GM12878 (cell line): ENCODE measurements around the gene PLEKHG2.

Source experiments
- BACH1 ChIP-seq: fragments of 450-650 bp; IDR thresholded peaks from 2 replicates; pipeline ENCODE4 v1.6.1; 2017; ENCODE audit warnings: mild to moderate bottlenecking, borderline replicate concordance
- CBFB ChIP-seq: IDR thresholded peaks from 2 replicates; pipeline ENCODE4 v1.6.1; 2016; ENCODE audit warnings: antibody characterized with exemption, low read depth
- HDAC6 ChIP-seq: fragments of 200-600 bp; sonication (generic); IDR thresholded peaks from one replicate; pipeline ENCODE4 v1.8.0; 2017; ENCODE audit warnings: antibody characterized with exemption; ENCODE audit not compliant: unreplicated experiment
- PML ChIP-seq: IDR thresholded peaks from 2 replicates; pipeline ENCODE4 v1.6.1; 2012; ENCODE audit warnings: low read length, inconsistent platforms
- RAD21 ChIP-seq: IDR thresholded peaks from 2 replicates; pipeline ENCODE4 v1.6.1; 2011; ENCODE audit warnings: mild to moderate bottlenecking, low read depth, low read length, moderate library complexity; ENCODE audit not compliant: insufficient read depth
- SMC3 ChIP-seq: IDR thresholded peaks from 2 replicates; pipeline ENCODE4 v1.6.1; 2011; ENCODE audit warnings: low read length, improper control_type of control experiment, borderline replicate concordance
- STAT1 ChIP-seq: fragments of 450-650 bp; conservative IDR thresholded peaks from 2 replicates; pipeline ENCODE4 v1.6.1; 2014; ENCODE audit warnings: antibody characterized with exemption, mild to moderate bottlenecking
- SUPT20H ChIP-seq: IDR thresholded peaks from 2 replicates; pipeline ENCODE4 v1.6.1; 2011; ENCODE audit warnings: low read depth, mild to moderate bottlenecking, low read length, moderate library complexity, borderline replicate concordance; ENCODE audit not compliant: control insufficient read depth
- SUZ12 ChIP-seq: fragments of 200-600 bp; sonication (generic); IDR thresholded peaks from one replicate; pipeline ENCODE4 v1.6.1; 2018; ENCODE audit warnings: antibody characterized with exemption, mild to moderate bottlenecking; ENCODE audit not compliant: unreplicated experiment
- TCF7 ChIP-seq: IDR thresholded peaks from 2 replicates; pipeline ENCODE4 v1.6.1; 2014; ENCODE audit warnings: antibody characterized with exemption, borderline replicate concordance
- ZNF217 ChIP-seq: fragments of 450-650 bp; IDR thresholded peaks from 2 replicates; pipeline ENCODE4 v1.6.1; 2017; ENCODE audit warnings: antibody characterized with exemption, mild to moderate bottlenecking
- TF ChIP-seq, protein P1 (sequence below): fragments of 450-650 bp; IDR thresholded peaks from 2 replicates; pipeline ENCODE4 v1.6.1; 2016; ENCODE audit warnings: mild to moderate bottlenecking, moderate library complexity, borderline replicate concordance
- TF ChIP-seq, protein P2 (sequence below), 3 experiments: IDR thresholded peaks in 2 of 3; conservative IDR thresholded peaks in 1 of 3; 2 replicates each; pipeline ENCODE4 v1.5.1; 2011; ENCODE audit warnings: low read depth in 3 of 3, low read length in 3 of 3, mild to moderate bottlenecking in 3 of 3, control low read depth in 2 of 3, moderate library complexity in 2 of 3, inconsistent platforms in 1 of 3, mixed read lengths in 1 of 3; ENCODE audit not compliant: control insufficient read depth in 2 of 3, insufficient read depth in 1 of 3; ENCODE audit errors: extremely low read depth in 1 of 3
- TF ChIP-seq, protein P3 (sequence below): IDR thresholded peaks from 2 replicates; pipeline ENCODE4 v1.6.1; 2011; ENCODE audit warnings: borderline replicate concordance, low read depth, mild to moderate bottlenecking, moderate library complexity, mixed read lengths, low read length; ENCODE audit not compliant: insufficient read depth; ENCODE audit errors: extremely low read length

DNA sequence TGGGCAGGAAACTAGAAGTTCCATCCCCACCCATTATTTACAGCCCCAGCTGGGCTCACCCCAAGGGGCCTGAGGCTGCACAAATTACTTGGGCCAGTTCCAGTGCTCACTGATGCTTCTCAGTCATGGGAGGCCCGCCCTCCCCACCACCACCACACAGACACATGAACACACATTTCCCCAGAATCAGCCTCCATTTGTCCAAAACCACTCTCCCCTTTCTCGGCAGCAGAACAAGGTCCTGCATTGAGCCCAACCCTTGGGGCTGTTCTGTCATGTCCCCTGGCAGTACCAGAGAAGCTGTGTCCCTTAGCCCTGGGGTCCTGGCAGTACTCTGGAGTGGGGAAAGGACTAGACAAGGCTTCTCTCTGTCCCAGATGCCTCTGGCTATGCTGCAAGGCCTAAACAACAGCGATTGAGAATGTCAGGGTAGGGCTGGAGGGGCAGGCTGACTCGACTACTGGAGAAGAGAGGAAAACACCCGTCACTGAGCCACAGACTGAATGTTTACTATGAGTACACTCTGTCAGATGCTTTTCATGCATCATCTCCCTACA, 48.5 kb upstream of the PLEKHG2 start:
- no peak for TF ChIP-seq CBFB
- TF ChIP-seq, protein P1, sequence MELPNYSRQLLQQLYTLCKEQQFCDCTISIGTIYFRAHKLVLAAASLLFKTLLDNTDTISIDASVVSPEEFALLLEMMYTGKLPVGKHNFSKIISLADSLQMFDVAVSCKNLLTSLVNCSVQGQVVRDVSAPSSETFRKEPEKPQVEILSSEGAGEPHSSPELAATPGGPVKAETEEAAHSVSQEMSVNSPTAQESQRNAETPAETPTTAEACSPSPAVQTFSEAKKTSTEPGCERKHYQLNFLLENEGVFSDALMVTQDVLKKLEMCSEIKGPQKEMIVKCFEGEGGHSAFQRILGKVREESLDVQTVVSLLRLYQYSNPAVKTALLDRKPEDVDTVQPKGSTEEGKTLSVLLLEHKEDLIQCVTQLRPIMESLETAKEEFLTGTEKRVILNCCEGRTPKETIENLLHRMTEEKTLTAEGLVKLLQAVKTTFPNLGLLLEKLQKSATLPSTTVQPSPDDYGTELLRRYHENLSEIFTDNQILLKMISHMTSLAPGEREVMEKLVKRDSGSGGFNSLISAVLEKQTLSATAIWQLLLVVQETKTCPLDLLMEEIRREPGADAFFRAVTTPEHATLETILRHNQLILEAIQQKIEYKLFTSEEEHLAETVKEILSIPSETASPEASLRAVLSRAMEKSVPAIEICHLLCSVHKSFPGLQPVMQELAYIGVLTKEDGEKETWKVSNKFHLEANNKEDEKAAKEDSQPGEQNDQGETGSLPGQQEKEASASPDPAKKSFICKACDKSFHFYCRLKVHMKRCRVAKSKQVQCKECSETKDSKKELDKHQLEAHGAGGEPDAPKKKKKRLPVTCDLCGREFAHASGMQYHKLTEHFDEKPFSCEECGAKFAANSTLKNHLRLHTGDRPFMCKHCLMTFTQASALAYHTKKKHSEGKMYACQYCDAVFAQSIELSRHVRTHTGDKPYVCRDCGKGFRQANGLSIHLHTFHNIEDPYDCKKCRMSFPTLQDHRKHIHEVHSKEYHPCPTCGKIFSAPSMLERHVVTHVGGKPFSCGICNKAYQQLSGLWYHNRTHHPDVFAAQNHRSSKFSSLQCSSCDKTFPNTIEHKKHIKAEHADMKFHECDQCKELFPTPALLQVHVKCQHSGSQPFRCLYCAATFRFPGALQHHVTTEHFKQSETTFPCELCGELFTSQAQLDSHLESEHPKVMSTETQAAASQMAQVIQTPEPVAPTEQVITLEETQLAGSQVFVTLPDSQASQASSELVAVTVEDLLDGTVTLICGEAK = no peak
- TF ChIP-seq, protein P2, sequence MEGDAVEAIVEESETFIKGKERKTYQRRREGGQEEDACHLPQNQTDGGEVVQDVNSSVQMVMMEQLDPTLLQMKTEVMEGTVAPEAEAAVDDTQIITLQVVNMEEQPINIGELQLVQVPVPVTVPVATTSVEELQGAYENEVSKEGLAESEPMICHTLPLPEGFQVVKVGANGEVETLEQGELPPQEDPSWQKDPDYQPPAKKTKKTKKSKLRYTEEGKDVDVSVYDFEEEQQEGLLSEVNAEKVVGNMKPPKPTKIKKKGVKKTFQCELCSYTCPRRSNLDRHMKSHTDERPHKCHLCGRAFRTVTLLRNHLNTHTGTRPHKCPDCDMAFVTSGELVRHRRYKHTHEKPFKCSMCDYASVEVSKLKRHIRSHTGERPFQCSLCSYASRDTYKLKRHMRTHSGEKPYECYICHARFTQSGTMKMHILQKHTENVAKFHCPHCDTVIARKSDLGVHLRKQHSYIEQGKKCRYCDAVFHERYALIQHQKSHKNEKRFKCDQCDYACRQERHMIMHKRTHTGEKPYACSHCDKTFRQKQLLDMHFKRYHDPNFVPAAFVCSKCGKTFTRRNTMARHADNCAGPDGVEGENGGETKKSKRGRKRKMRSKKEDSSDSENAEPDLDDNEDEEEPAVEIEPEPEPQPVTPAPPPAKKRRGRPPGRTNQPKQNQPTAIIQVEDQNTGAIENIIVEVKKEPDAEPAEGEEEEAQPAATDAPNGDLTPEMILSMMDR (IDR thresholded peaks at IDR 0.05 in 2 of 3, conservative IDR thresholded peaks at IDR 0.05 in 1 of 3; ENCODE audit: control insufficient read depth in 2 of 3, extremely low read depth in 1 of 3, insufficient read depth in 1 of 3, low read depth in 3 of 3, low read length in 3 of 3) = no peak
- no peak for TF ChIP-seq SMC3
- no peak for TF ChIP-seq HDAC6
- no peak for TF ChIP-seq PML
- no peak for TF ChIP-seq ZNF217
- no peak for TF ChIP-seq BACH1
- TF ChIP-seq, protein P3, sequence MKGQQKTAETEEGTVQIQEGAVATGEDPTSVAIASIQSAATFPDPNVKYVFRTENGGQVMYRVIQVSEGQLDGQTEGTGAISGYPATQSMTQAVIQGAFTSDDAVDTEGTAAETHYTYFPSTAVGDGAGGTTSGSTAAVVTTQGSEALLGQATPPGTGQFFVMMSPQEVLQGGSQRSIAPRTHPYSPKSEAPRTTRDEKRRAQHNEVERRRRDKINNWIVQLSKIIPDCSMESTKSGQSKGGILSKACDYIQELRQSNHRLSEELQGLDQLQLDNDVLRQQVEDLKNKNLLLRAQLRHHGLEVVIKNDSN = no peak
- TF ChIP-seq RAD21 = no peak
- TF ChIP-seq SUZ12 = no peak
- no peak for TF ChIP-seq STAT1
- TF ChIP-seq SUPT20H = no peak
- TF ChIP-seq TCF7 = no peak
